Mesenchymal stem cell (in vitro differentiated cells and primary cell): Measurements from ENCODE around the gene CNIH4.

Experiments
- DNase-seq: peaks from one replicate; pipeline ENCODE4 v3.0.0-alpha.2; 2013
- H2AFZ ChIP-seq: one replicate; pipeline ENCODE4 v1.6.1; 2013; ENCODE audit warnings: low read depth, mild to moderate bottlenecking, control low read depth, inconsistent platforms, low read length, moderate library complexity
- H2AK5ac ChIP-seq: 2 replicates; pipeline ENCODE4 v1.6.1; 2013; ENCODE audit warnings: low read length, moderate library complexity, mild to moderate bottlenecking, inconsistent platforms; ENCODE audit not compliant: severe bottlenecking
- H2BK120ac ChIP-seq: one replicate; pipeline ENCODE4 v1.6.1; 2013; ENCODE audit warnings: low read depth, mild to moderate bottlenecking, inconsistent platforms, low read length, moderate library complexity
- H2BK12ac ChIP-seq, 2 experiments: one replicate each; pipeline ENCODE4 v1.6.1; 2013; ENCODE audit warnings: inconsistent platforms in 2 of 2, low read length in 2 of 2, mild to moderate bottlenecking in 2 of 2, moderate library complexity in 2 of 2, control low read depth in 1 of 2
- H2BK15ac ChIP-seq: one replicate; pipeline ENCODE4 v1.6.1; 2013; ENCODE audit warnings: mild to moderate bottlenecking, low read depth, inconsistent platforms; ENCODE audit not compliant: poor library complexity, severe bottlenecking
- H2BK5ac ChIP-seq: 2 replicates; pipeline ENCODE4 v1.6.1; 2013; ENCODE audit warnings: low read depth, mild to moderate bottlenecking, low read length, control low read depth, inconsistent platforms; ENCODE audit not compliant: poor library complexity, severe bottlenecking
- H3K14ac ChIP-seq, 2 experiments: one replicate each; pipeline ENCODE4 v1.6.1; 2013; ENCODE audit warnings: inconsistent platforms in 2 of 2, low read length in 2 of 2, control low read depth in 1 of 2, mild to moderate bottlenecking in 1 of 2, moderate library complexity in 1 of 2
- H3K18ac ChIP-seq, 2 experiments: one replicate each; pipeline ENCODE4 v1.6.1; 2013; ENCODE audit warnings: inconsistent platforms in 2 of 2, low read length in 2 of 2, control low read depth in 1 of 2, low read depth in 1 of 2, mild to moderate bottlenecking in 1 of 2
- H3K23ac ChIP-seq, 2 experiments: one replicate each; pipeline ENCODE4 v1.6.1; 2013; ENCODE audit warnings: inconsistent platforms in 2 of 2, low read length in 2 of 2, mild to moderate bottlenecking in 2 of 2, moderate library complexity in 2 of 2, control low read depth in 1 of 2
- H3K27ac ChIP-seq: 2 replicates; pipeline ENCODE4 v1.5.1; 2013; ENCODE audit warnings: mild to moderate bottlenecking, moderate library complexity, low read length, control low read depth, inconsistent platforms; ENCODE audit not compliant: poor library complexity, severe bottlenecking
- H3K27me3 ChIP-seq, 2 experiments: 2 replicates each; pipeline versions ENCODE4 v1.6.1 to v1.7.0; 2013; ENCODE audit warnings: low read length in 2 of 2, mild to moderate bottlenecking in 2 of 2, moderate library complexity in 2 of 2, control low read depth in 1 of 2, inconsistent platforms in 1 of 2; ENCODE audit not compliant: control insufficient read depth in 1 of 2, insufficient read depth in 1 of 2
- H3K36me3 ChIP-seq, 2 experiments: 2 replicates each; pipeline versions ENCODE4 v1.6.1 to v1.7.0; 2013; ENCODE audit warnings: low read length in 2 of 2, control low read depth in 1 of 2, inconsistent platforms in 1 of 2, low read depth in 1 of 2, mild to moderate bottlenecking in 1 of 2; ENCODE audit not compliant: insufficient read depth in 2 of 2, control insufficient read depth in 1 of 2
- H3K4ac ChIP-seq, 2 experiments: one replicate each; pipeline ENCODE4 v1.6.1; 2013; ENCODE audit warnings: inconsistent platforms in 2 of 2, low read length in 2 of 2, mild to moderate bottlenecking in 2 of 2, moderate library complexity in 2 of 2, control low read depth in 1 of 2, low read depth in 1 of 2
- H3K4me1 ChIP-seq: 2 replicates; pipeline ENCODE4 v1.6.1; 2013; ENCODE audit warnings: low read depth, low read length, control low read depth; ENCODE audit not compliant: control insufficient read depth, insufficient read depth
- H3K4me2 ChIP-seq: 2 replicates; pipeline ENCODE4 v1.6.1; 2013; ENCODE audit warnings: low read length, mild to moderate bottlenecking, inconsistent platforms; ENCODE audit not compliant: poor library complexity, severe bottlenecking
- H3K4me3 ChIP-seq, 2 experiments: 2 replicates each; pipeline versions ENCODE4 v1.5.1 to v1.7.0; 2013; ENCODE audit warnings: low read length in 2 of 2, mild to moderate bottlenecking in 2 of 2, control low read depth in 1 of 2, low read depth in 1 of 2; ENCODE audit not compliant: insufficient read depth in 1 of 2
- H3K79me1 ChIP-seq: replicated peaks from 2 replicates; pipeline ENCODE4 v1.6.1; 2013; ENCODE audit warnings: mild to moderate bottlenecking, control low read depth, low read length, inconsistent platforms; ENCODE audit not compliant: poor library complexity, severe bottlenecking
- H3K9ac ChIP-seq: 2 replicates; pipeline ENCODE4 v1.7.0; 2013; ENCODE audit warnings: mild to moderate bottlenecking, low read length, moderate library complexity
- H3K9me3 ChIP-seq: 2 replicates; pipeline ENCODE4 v1.7.0; 2013; ENCODE audit warnings: mild to moderate bottlenecking, low read length; ENCODE audit not compliant: control insufficient read depth
- H4K8ac ChIP-seq: one replicate; pipeline ENCODE4 v1.6.1; 2013; ENCODE audit warnings: inconsistent platforms, mild to moderate bottlenecking, low read length, moderate library complexity
- H4K91ac ChIP-seq: one replicate; pipeline ENCODE4 v1.6.1; 2013; ENCODE audit warnings: mild to moderate bottlenecking, low read length, inconsistent platforms
- whole genome bisulfite sequencing: methylation state at CpG from one replicate; pipeline ENCODE4 v1.1.7; 2013; ENCODE audit warnings: mixed read lengths; 5-methylcytosine and 5-hydroxymethylcytosine counted together

CNIH4 gene

GRCh38 chr1:224317383-224318045 is 39.2 kb upstream of the CNIH4 start:
- no peak overlapping the region for H2BK12ac ChIP-seq
- no peak overlapping the region for H3K9ac ChIP-seq
- no peaks in the 10 kb centered on the region for H3K9me3 ChIP-seq
- peaks cover 12 to 49% of the 10 kb centered on the region in 2 experiments for H3K36me3 ChIP-seq
- no peak overlapping the region for H2AK5ac ChIP-seq
- no peak overlapping the region for H3K27ac ChIP-seq
- 100% methylated on average over 4 of the region's 4 CpGs for WGBS
- no peak overlapping the region for H2BK5ac ChIP-seq
- H3K27me3 ChIP-seq, result no peaks in the 10 kb centered on the region
- DNase-seq, result no peak
- no peak overlapping the region for H3K4me2 ChIP-seq
- no peak overlapping the region for H3K4ac ChIP-seq
- peaks cover 11% of the 10 kb centered on the region for H3K79me1 ChIP-seq
- no peak overlapping the region for H4K8ac ChIP-seq
- H3K4me3 ChIP-seq, result no peak overlapping the region
- H3K18ac ChIP-seq, result no peak overlapping the region
- no peaks in the 10 kb centered on the region for H3K4me1 ChIP-seq
- no peak overlapping the region for H3K14ac ChIP-seq
- no peak overlapping the region for H2AFZ ChIP-seq
- H3K23ac ChIP-seq, result no peak overlapping the region
- no peak overlapping the region for H2BK15ac ChIP-seq
- H2BK120ac ChIP-seq, result no peak overlapping the region
- H4K91ac ChIP-seq, result no peak overlapping the region

DNA sequence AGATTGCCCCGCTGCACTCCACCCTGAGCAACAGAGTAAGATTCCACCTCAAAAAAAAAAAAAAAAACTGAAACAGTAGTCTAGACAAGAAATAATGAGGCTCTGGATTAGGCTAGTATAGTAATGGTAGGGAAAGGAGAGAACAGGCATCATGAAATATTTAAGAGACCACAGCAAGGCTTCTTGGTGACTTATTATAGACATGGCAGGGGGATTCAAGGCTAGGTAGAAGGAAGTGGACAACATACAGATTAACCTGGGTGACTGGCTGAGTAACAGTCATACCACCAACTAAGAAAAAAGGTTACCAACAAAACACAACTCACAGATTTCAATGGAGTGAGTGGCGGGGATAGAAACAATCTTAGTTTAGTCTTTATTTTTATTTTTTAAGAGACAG is 35.0 kb upstream of the CNIH4 start:
- H2BK15ac ChIP-seq, result no peak overlapping the region
- H3K79me1 ChIP-seq, result peaks cover 14% of the 10 kb centered on the region
- no peak overlapping the region for H2AFZ ChIP-seq
- no peaks in the 10 kb centered on the region for H3K27me3 ChIP-seq
- no peak overlapping the region for H3K18ac ChIP-seq
- no peak overlapping the region for H3K27ac ChIP-seq
- H3K23ac ChIP-seq, result no peak overlapping the region
- H3K9ac ChIP-seq, result no peak overlapping the region
- no peak overlapping the region for H2AK5ac ChIP-seq
- H3K36me3 ChIP-seq, result peaks cover 12 to 31% of the 10 kb centered on the region in 2 experiments
- H3K4me3 ChIP-seq, result no peak overlapping the region
- WGBS, result no CpG with 5 or more reads among the region's 2 CpGs
- no peak overlapping the region for H4K8ac ChIP-seq
- H2BK12ac ChIP-seq, result no peak overlapping the region
- DNase-seq, result no peak
- H2BK5ac ChIP-seq, result no peak overlapping the region
- no peak overlapping the region for H3K14ac ChIP-seq
- H3K4ac ChIP-seq, result no peak overlapping the region
- H4K91ac ChIP-seq, result no peak overlapping the region
- no peaks in the 10 kb centered on the region for H3K9me3 ChIP-seq
- peaks cover under 1% of the 10 kb centered on the region for H3K4me1 ChIP-seq
- no peak overlapping the region for H3K4me2 ChIP-seq
- H2BK120ac ChIP-seq, result no peak overlapping the region

DNA sequence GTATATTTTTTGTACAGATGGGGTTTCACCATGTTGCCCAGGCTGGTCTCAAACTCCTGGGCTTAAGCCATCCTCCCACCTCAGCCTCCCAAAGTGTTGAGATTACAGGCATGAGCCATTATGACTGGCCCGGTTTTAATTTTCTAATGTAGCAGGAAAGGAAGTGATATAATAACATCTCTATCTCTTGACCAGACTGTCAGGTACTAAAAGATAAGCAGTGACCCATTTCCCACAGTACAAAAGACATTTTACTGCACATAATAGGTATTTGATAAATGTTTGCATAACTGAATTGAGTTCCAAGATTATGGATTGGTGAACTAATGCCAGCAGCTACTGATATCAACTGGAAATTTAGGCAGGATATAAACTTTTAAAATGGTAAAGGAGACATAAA is 30.7 kb upstream of the CNIH4 start:
- Histone ChIP-seq H3K23ac (no peak overlapping the region), H4K8ac (no peak overlapping the region), H3K27ac (no peak overlapping the region), H4K91ac (no peak overlapping the region), H3K4me3 (no peak overlapping the region), H3K36me3 (peaks cover 12 to 22% of the 10 kb centered on the region in 2 experiments), H3K4ac (no peak overlapping the region), H3K79me1 (peaks cover 13% of the 10 kb centered on the region), H2BK12ac (no peak overlapping the region), H2BK5ac (no peak overlapping the region), H2BK120ac (no peak overlapping the region), H2AK5ac (no peak overlapping the region), H3K4me2 (no peak overlapping the region), H3K18ac (no peak overlapping the region), H3K9me3 (no peaks in the 10 kb centered on the region), H3K14ac (no peak overlapping the region), H3K9ac (peak overlapping the region; percentile 13), H2AFZ (no peak overlapping the region), H3K27me3 (no peaks in the 10 kb centered on the region), H3K4me1 (peaks cover 5% of the 10 kb centered on the region), H2BK15ac (no peak overlapping the region)
- DNase-seq, result no peak
- no CpG with 5 or more reads among the region's 1 CpG for WGBS

DNA sequence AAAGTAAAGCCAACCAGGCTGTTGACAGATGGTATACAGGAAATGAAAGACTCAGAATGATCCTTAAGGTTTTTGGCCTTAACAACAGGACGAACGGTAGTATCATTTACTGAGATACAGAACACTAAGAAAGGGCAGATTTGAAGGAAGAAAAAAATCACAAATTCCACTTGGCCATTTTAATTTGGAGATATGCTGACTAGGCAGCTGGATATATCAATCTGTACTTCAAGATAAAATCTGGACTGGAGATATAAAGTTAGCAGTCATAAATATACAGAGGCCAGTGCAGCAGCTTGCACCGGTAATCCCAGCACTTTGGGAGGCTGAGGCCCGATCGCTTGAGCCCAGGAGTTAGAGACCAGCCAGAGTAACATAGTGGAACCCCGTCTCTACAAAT is 28.0 kb upstream of the CNIH4 start:
- no peak overlapping the region for H2BK120ac ChIP-seq
- peak overlapping the region; percentile 98 for H3K9ac ChIP-seq
- 94% methylated on average over 3 of the region's 6 CpGs for WGBS
- H3K4me1 ChIP-seq, result peaks cover 5% of the 10 kb centered on the region
- no peak overlapping the region for H3K4ac ChIP-seq
- no peak overlapping the region for H4K8ac ChIP-seq
- no peak overlapping the region for H2AK5ac ChIP-seq
- no peak overlapping the region for H3K14ac ChIP-seq
- H2BK15ac ChIP-seq, result no peak overlapping the region
- no peak overlapping the region for H3K23ac ChIP-seq
- no peak for DNase-seq
- H3K4me2 ChIP-seq, result peak overlapping the region; percentile 78
- H3K9me3 ChIP-seq, result no peaks in the 10 kb centered on the region
- no peak overlapping the region for H2BK12ac ChIP-seq
- H3K27ac ChIP-seq, result no peak overlapping the region
- no peak overlapping the region for H4K91ac ChIP-seq
- H2AFZ ChIP-seq, result no peak overlapping the region
- H3K36me3 ChIP-seq, result peaks cover 5 to 18% of the 10 kb centered on the region in 2 experiments
- H2BK5ac ChIP-seq, result no peak overlapping the region
- peaks cover 8% of the 10 kb centered on the region for H3K79me1 ChIP-seq
- H3K27me3 ChIP-seq, result no peaks in the 10 kb centered on the region
- peak overlapping the region in 1 of 2 experiments; percentile 93 for H3K4me3 ChIP-seq
- H3K18ac ChIP-seq, result no peak overlapping the region
